Prostate gland (tissue), 2 donors: Measurements from ENCODE around the gene ZFP3. TPM values are rescaled to one million over a fixed set of nuclear protein-coding genes. Genes with fewer than 3 reads are reported as not detected.
"Not testable (repeated sequence)": the region's sequence is repeated elsewhere in the genome, so short reads cannot be mapped to it uniquely, and the experiment has no call there.

Experiments used
- DNase-seq: peaks from one replicate; pipeline ENCODE4 v3.0.0-alpha.2; 2019; ENCODE audit warnings: low spot score
- H3K27ac ChIP-seq, 2 donors: fragments of 200-600 bp; sonication (generic); 2 replicates each; pipeline ENCODE4 v1.5.1; 2017 to 2019
- H3K27me3 ChIP-seq: fragments of 200-600 bp; sonication (generic); replicated peaks from 2 replicates; pipeline ENCODE4 v1.5.1; 2019; ENCODE audit not compliant: insufficient read depth
- H3K36me3 ChIP-seq, 2 donors: fragments of 200-600 bp; sonication (generic); 1 replicate in 1 of 2; 2 replicates in 1 of 2; pipeline versions ENCODE4 v1.5.1 to v1.8.1; 2017 to 2019
- H3K4me1 ChIP-seq: fragments of 200-600 bp; sonication (generic); replicated peaks from 2 replicates; pipeline ENCODE4 v1.5.1; 2019
- H3K4me3 ChIP-seq, 2 donors: fragments of 200-600 bp; sonication (generic); 2 replicates each; pipeline ENCODE4 v1.5.1; 2017 to 2019
- H3K9me3 ChIP-seq: fragments of 200-600 bp; sonication (generic); 2 replicates; pipeline ENCODE4 v1.5.1; 2017
- CTCF ChIP-seq, 4 experiments: fragments of 200-600 bp in 2 of 4; fragments of 450-650 bp in 2 of 4; sonication (generic) in 2 of 4; IDR thresholded peaks; 1 replicate in 3 of 4; 2 replicates in 1 of 4; pipeline ENCODE4 v1.5.1; 2016 to 2019; ENCODE audit warnings: antibody characterized with exemption in 4 of 4, mild to moderate bottlenecking in 2 of 4, moderate library complexity in 2 of 4
- POLR2A ChIP-seq: fragments of 450-650 bp; IDR thresholded peaks from one replicate; pipeline ENCODE4 v1.6.1; 2016; ENCODE audit warnings: antibody characterized with exemption, mild to moderate bottlenecking
- POLR2AphosphoS5 ChIP-seq: sonication (generic); formaldehyde crosslinking; IDR thresholded peaks from one replicate; pipeline ENCODE4 v1.6.1; 2017; ENCODE audit warnings: antibody characterized with exemption
- WGBS: methylation state at CpG from one replicate; pipeline ENCODE4 v1.1.5; 2018; 5-methylcytosine and 5-hydroxymethylcytosine counted together
- intact Hi-C: fragments of 100-400 bp; cut with DNase I; formaldehyde crosslinking; loops from one replicate; pipeline ENCODE4 v1.14.2; 2022
- total RNA-seq, 2 donors: library from RNA; depleted of rRNA; stranded (reverse); fragments of >200 nt; gene quantifications; one replicate each; pipeline ENCODE4 v1.1.0, GENCODE V29; 2016

Gene ZFP3
- total RNA-seq, 2 donors from 2014 or later: 5.4 to 8.5 TPM

GRCh38 chr17:5135726-5136579 lies 57.7 kb downstream of the ZFP3 start:
- intact Hi-C loops: no loop called here
- Histone ChIP-seq H3K9me3 (no peaks in the 10 kb centered on the region), H3K4me3 (no peak overlapping the region), H3K36me3 (no peaks in the 10 kb centered on the region), H3K27me3 (no peaks in the 10 kb centered on the region), H3K27ac (no peak overlapping the region), H3K4me1 (no peaks in the 10 kb centered on the region)
- TF ChIP-seq POLR2A (no peak), CTCF (IDR thresholded peaks at IDR 0.05) (no peak), POLR2AphosphoS5 (no peak)
- no peak for DNase-seq
- WGBS: 88% methylated on average over 14 of the region's 14 CpGs

DNA sequence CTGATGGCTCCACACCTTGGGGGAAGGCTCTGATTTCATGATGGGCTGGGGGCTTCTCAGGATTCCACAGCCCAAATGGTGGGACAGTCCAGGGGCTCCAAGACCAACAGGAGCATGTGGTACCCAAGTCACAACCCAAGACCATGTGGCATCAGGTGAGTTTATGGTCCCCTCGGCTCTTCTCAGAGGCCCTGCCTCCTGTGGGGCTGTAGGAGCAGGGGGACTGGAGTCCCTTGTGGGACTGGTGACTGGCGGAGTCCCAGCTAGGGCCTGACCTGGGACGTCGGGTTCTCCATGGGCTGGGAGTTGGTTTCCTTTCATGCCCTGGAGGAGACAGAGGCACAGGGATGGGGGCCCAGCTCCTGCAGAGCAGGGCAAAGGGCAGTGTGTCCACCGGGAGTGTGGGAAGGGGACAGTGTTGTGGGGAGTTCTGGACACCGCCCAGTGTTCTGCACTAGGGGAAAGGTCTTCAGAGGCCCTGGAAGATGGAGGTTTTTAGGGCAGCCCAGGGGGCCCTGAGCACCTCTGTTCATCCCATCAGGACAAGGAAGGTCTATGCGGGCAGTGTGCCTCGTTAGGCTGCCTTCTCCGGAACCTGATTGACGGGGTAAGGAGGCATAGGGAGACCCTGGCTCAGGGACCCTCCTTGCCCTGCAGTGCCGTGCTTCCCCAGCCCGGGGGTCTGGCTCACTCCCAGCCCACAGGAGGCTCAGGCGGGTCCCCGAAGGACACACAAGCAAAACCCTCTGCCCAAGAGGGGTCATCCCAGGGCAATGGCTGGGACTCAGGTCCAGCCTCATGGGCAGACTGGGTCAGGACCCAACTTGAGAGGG lies 58.5 kb downstream of the ZFP3 start:
- intact Hi-C loops: not testable (repeated sequence)
- 86% methylated on average over 14 of the region's 14 CpGs for WGBS

DNA sequence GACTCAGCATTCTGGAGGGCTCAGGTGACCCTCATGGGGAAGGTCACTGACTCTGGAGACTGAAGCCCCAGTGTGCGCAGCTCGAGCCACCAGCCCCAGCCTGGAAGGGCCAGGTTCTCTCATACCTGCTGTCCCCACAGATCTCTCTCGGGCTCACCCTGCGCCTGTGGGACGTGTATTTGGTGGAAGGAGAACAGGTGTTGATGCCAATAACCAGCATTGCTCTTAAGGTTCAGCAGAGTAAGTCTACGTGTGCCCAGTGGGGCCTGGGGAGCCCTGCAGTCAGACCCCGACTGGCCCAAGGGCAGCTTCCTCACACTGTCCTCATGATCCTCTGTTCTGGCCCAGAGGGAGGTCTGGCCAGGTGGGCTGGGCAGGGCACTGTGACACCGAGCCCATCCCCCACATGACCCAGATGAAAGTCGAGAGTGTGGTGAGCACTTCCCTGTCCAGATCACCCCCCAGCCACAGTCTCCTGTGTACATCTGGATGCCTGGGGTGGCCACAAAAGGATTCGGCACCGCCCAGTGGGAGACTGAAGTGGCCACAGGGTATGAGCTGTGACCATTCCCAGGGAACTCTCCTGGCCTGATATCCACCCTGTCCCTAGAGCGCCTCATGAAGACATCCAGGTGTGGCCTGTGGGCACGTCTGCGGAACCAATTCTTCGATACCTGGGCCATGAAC lies 59.4 kb downstream of the ZFP3 start:
- H3K27ac ChIP-seq, DNase-seq, intact Hi-C loops, H3K27me3 ChIP-seq, H3K4me1 ChIP-seq, H3K4me3 ChIP-seq, H3K9me3 ChIP-seq, H3K36me3 ChIP-seq: not testable (repeated sequence)
- 87% methylated on average over 15 of the region's 15 CpGs for WGBS

More for the DNA sequence above, 58.5 kb downstream of the ZFP3 start:
- H3K9me3 ChIP-seq, H3K36me3 ChIP-seq, H3K4me1 ChIP-seq, DNase-seq, H3K4me3 ChIP-seq, H3K27me3 ChIP-seq, H3K27ac ChIP-seq: not testable (repeated sequence)

DNA sequence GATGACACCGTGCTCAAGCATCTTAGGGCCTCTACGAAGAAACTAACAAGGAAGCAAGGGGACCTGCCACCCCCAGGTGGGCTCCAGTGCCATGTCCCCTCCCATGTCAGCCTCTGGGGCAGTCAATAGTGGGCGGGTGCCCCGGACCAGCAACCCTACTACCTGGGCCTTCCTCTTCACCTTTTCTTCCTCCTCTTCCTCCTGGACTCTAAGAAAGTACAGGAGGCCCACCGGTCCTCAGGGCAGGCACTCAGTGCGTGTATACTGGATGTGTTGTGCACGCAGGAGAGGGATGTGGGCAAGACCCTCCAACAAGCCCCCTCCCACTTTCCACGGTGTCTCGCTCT lies 59.9 kb downstream of the ZFP3 start:
- H3K36me3 ChIP-seq, H3K27ac ChIP-seq, H3K4me1 ChIP-seq, DNase-seq, H3K27me3 ChIP-seq, intact Hi-C loops, H3K9me3 ChIP-seq, H3K4me3 ChIP-seq: not testable (repeated sequence)
- WGBS: 90% methylated on average over 9 of the region's 9 CpGs

DNA sequence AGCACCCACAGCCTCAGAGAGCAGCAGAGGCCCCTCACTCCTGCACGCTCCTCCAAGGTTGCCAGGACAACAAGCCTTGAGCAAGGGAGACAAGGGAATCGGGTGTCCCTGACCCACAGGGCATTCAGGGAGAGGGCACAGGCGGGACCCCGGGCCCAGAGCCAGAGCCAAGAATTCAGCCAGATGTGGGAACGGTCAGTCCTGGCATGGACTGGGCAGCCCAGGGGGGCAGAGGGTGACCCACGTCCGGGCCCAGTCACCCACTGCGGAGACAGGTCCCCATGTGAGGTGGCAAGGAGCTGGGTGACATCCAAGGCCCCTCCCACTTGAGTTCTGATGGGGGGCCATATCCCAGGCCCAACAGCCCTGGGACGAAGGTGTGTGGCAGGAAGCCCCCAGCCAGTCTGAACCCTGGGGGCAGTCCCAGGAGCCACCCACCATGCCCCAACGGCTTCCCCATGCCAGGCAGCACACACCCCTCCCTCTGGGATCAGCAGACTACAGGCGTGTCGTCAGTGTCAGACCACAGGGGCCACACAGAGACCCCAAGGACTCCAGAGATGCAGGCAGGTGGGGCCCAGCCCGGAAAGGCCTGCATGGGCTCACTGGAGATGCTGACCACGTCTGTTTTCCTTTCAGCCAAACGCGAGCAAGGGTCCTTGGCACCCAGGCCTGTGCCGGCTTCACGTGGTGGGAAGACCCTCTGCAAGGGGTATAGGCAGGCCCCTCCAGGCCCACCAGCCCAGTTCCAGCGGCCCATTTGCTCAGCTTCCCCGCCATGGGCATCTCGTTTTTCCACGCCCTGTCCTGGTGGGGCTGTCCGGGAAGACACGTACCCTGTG lies 60.6 kb downstream of the ZFP3 start:
- no peaks in the 10 kb centered on the region for H3K27me3 ChIP-seq
- intact Hi-C loops: no loop called here
- no peak for DNase-seq
- H3K4me3 ChIP-seq: no peak overlapping the region
- H3K27ac ChIP-seq: no peak overlapping the region
- H3K4me1 ChIP-seq: no peaks in the 10 kb centered on the region
- H3K36me3 ChIP-seq: no peaks in the 10 kb centered on the region
- TF ChIP-seq POLR2A (no peak), CTCF (IDR thresholded peaks at IDR 0.05) (no peak), POLR2AphosphoS5 (no peak)
- 92% methylated on average over 24 of the region's 24 CpGs for WGBS
- H3K9me3 ChIP-seq: no peaks in the 10 kb centered on the region

- intact Hi-C loops: no loop called here
- Histone ChIP-seq H3K9me3 (no peaks in the 10 kb centered on the region), H3K27ac (no peak overlapping the region), H3K4me3 (no peak overlapping the region), H3K4me1 (no peaks in the 10 kb centered on the region), H3K36me3 (no peaks in the 10 kb centered on the region), H3K27me3 (no peaks in the 10 kb centered on the region)
- WGBS: 96% methylated on average over 5 of the region's 5 CpGs
- DNase-seq: no peak
- TF ChIP-seq POLR2A (no peak), POLR2AphosphoS5 (no peak), CTCF (IDR thresholded peaks at IDR 0.05) (no peak)
Observed at GRCh38 chr17:5139458-5139732, 61.1 kb downstream of the ZFP3 start.

DNA sequence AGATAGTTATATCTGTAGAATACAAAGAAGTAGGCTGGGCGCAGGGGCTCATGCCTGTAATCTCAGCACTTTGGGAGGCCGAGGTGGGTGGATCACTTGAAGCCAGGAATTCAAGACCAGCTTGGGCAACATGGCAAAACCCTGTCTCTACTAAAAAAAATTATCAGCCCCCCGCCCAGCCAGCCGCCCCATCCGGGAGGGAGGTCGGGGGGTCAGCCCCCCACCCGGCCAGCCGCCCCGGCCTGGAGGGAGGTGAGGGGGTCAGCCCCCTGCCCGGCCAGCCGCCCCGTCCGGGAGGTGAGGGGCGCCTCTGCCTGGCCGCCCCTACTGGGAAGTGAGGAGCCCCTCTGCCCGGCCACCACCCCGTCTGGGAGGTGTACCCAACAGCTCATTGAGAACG lies 64.6 kb downstream of the ZFP3 start:
- 87% methylated on average over 18 of the region's 18 CpGs for WGBS
- H3K27ac ChIP-seq, H3K4me1 ChIP-seq, DNase-seq, H3K9me3 ChIP-seq, H3K36me3 ChIP-seq, H3K27me3 ChIP-seq, intact Hi-C loops, H3K4me3 ChIP-seq: not testable (repeated sequence)
